HL-60/S4 treated with retinoic acid at 250 ng/mL for 4 days and 3 days (cell line): ENCODE data around the gene IFITM2.
"Not testable (repeated sequence)": the region's sequence is repeated elsewhere in the genome, so short reads cannot be mapped to it uniquely, and the experiment has no call there.

ENCODE experiments used
- in situ Hi-C: fragments of 300-500 bp; cut with MboI; formaldehyde crosslinking; loops from 2 replicates; pipeline ENCODE4 v1.7.0; 2022; ENCODE audit warnings: low sequenced_read_pairs

The IFITM2 gene

DNA sequence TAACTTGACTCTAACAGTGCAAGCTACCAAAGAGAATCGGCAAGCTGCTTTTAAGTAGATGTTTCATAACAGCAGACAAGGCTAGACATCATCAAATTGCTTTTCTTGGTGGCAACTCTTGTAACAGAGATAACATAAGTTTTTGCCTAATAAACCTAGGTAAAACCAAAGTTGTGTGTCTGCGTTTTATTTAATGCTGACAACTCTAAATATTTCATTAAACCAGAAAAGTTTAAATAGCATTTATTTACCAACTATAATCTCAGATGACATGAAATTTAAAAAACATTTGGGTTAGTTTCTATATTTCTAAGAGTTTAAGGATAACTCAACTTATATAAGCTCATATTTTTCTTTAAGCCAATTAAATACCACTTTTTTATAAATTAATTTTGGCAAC is 32.3 kb downstream of the IFITM2 start:
- in situ Hi-C loops: no loop called here

GRCh38 chr11:340539-341512 is 33.2 kb downstream of the IFITM2 start:
- in situ Hi-C loops: no loop called here

DNA sequence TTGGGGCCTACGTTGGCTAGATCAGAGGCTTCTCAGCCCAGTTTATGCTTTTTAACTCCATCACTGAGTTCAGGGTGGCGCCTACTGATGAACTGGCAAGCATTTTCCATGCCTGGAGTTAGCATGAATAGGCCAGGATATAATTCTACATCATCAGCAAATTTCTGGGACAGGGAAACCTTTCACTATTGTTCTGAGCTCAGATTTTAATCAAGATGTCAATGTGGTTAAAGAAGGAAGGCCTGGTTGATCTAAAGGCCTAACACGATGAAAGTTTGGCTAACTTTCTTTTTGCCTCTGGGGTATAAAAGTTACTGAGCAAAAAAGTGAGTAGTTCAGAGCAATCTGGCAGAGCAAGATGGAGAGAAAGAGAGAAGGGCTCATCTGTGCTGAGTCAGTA is 34.7 kb downstream of the IFITM2 start:
- in situ Hi-C loops: no loop called here

DNA sequence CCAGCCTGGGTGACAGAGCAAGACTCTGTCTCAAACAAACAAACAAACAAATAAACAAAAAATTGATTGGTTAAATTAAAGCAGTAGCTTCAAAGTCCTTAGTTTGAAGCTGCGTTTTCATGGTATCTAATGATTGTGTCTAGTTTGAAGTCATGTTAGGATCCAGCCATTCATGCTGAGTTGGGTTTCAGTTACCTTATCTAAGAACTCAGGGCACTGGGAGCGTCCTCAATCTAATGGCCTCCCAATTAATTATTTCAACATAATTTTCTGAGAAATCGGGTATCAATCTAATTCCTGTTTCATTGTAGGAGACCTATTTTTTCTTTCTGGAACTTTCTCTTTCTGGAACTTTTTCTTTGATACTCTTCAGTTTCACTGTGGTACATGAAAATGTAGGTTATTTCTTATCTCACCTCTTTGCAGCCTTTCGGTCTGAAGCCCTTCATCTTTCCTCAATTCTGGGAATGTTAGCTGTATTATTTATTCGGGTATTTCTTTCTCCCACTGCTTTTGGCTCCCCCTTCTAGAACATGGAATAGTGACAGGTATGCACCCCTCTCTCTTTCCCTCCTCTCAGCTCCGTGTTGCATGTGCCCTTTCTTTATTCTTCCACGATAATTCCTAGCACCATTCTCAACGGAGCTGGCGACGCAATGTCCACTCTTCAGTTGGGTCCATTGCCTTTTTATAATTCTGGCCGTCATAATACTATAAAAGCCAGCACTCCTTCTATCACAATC is 37.4 kb downstream of the IFITM2 start:
- in situ Hi-C loops: no loop called here

DNA sequence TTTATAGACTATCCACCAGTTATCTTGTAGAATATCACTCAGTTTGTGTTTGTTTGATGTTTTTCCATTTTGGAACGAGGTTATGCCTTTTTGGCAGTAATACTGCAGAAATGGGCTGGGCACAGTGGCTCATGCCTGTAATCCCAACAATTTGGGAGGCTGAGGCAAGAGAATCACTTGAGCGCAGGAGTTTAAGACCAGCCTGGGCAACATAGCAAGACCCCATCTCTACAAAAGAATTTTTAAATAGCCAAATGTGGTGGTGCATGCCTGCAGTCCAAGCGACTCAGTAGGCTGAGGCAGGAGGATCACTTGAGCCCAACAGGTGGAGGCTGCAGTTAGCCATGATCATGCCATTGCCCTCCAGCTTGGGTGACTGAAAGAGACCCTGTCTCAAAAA is 38.9 kb downstream of the IFITM2 start:
- in situ Hi-C loops: no loop called here

DNA sequence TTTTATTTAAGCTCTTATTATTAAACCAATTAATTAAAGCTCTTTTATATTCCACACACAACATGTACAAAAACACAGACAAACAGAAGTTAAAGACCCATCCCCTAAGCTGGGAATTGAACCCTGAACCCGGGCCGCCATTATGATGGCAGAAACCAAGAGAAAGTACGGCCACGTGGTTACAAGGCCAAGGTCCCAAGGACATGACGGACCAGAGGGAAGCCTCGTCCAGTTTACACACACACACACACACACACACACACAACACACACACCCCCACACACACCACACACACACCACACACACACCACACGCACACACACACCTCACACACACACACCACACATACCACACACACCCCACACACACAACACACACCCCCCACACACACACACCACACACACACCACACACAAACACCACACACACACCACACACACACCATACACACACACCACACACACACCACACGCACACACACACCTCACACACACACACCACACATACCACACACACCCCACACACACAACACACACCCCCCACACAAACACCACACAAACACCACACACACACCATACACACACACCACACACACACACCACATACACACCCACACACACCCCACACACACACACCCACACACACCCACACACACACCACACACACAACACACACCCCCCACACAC is 41.8 kb downstream of the IFITM2 start:
- in situ Hi-C loops: not testable (repeated sequence)

DNA sequence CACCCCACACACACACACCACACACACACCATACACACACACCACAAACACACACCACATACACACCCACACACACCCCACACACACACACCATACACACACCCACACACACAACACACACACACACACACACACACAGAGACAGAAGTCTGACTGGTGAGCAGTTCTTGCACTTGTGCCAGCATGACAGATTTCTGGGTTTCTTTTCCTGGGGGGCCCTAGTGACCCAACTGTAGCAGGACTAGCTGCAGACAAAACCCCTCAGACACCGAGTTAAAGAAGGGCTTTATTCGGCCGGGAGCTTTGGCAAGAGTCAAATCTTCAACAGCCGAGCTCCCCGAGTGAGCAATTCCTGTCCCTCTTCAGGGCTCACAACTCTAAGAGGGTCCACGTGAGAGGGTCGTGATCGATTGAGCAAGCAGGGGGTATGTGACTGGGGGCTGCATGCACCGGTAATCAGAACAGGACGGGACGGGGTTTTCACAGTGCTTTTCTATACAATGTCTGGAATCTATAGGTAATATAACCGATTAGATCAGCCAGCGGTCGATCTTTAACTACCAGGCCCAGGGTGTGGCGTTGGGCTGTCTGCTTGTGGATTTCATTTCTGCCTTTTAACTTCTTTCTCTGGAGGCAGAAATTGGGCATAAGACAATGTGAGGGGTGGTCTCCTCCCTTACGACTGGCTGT is 42.6 kb downstream of the IFITM2 start:
- in situ Hi-C loops: not testable (repeated sequence)

GRCh38 chr11:350723-351255 is 43.2 kb downstream of the IFITM2 start:
- in situ Hi-C loops: no loop called here

DNA sequence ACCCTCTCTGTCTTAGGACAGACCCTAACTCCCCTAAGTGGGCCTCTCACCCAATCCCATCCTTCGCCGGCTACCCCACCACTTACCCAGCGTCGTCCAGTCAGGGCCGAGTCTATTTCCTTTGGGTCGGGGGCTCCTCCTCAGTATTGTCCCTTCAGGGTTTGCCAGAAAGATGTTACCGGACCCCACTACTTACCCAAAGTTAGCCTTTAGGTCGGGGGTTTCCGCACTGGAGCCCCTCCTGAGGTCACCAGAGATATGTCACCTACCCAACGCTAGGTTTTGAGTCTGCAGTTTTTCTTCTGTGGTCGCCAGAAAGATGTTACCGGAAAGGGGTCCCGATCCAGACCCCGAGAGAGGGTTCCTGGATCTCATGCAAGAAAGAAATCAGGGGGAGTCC is 43.8 kb downstream of the IFITM2 start:
- in situ Hi-C loops: no loop called here

DNA sequence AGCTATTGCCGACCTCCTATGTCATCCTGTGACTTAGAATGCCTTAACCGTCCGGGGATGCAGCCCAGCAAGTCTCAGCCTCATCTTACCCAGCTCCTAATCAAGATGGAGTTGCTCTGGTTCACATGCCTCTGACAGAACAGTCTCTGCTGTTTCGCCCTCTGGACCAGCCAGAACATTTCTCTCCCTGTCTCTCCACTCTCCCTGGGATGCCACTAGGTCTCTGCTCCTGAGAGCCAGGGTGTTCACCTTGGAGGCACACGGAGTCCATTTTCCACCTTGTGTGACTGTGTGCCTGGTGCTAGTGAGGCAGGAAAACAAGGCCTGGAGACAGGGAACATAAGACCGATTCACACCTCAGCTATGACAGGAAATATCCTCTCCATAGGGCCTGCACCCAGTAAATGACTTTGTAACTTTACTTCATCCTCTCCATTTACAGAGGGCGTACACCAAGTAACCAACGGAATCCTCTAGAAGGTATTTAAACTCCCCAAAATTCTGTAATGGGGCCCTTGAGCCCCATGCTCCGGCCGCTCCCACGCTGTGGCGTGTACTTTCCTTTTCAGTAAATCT is 44.9 kb downstream of the IFITM2 start:
- in situ Hi-C loops: no loop called here

- in situ Hi-C loops: no loop called here
Observed at GRCh38 chr11:353179-353873, 45.7 kb downstream of the IFITM2 start.

DNA sequence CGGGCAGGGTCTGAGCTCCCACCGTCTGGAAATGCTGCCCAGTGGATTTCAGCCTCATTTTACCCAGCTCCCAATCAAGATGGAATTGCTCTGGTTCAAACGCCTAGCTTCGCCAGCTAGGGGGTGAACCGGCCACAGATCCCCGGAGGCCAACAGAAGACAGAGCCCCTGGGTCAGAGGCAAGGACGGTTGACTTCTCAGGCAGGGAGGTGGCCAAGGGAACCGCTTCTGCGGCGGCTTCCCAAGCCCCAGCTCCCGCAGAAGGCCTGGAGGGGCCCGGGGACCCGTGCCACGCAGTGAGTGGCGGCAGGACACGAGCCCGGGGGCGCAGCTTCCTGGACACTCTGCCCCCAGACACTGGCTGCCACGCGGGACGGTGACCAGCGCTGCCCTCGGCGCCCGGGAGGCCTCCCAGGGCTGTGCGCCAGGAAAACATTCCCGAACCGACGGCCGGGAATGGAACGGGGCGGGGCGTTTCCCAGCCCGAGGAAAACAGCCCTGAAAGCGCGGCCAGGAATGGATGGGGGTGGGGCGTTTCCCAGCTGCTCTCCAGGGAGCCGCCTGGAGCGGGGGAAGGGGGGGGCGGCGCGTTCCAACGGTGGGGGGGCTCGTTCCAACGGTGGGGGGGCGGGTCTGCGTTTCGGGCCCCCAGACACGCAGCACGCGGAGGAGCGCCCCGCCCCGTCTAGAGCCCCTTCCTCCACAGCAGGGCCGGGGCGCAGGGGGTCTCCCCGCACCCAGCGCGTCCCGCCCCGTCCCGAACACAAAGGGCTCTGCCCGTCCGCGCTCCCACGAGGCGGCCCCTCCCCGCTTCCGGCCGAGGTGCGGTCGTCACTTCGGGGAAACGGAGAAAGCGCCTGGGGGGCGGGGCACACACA is 48.2 kb downstream of the IFITM2 start:
- in situ Hi-C loops: no loop called here

DNA sequence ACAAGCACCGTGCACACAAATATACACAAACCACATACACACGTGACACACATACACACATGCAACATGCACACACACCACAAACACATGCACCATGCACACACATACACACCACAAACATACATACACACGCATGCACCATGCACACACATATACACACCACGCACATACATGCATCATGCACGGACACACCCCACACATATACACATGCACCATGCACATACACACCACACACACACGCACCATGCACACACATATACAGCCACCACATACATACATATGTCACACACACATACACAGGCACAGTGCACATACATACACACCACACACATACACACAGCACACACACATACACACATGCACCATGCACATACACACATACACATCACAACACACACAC is 49.0 kb downstream of the IFITM2 start:
- in situ Hi-C loops: no loop called here

- in situ Hi-C loops: no loop called here
Observed at GRCh38 chr11:357582-357981, 50.0 kb downstream of the IFITM2 start.

- in situ Hi-C loops: no loop called here
Observed at GRCh38 chr11:358129-358800, 50.6 kb downstream of the IFITM2 start.
